ENCODE measurements around the gene TNS1.

Gene TNS1

GRCh38 chr2:217802876-217803652 is 199.7 kb downstream of the TNS1 start:
- TF ChIP-seq CTCF (conservative IDR thresholded peaks at IDR 0.05; ENCODE audit: low read depth, low read length), result no peak

GRCh38 chr2:217802266-217802665 is 200.5 kb downstream of the TNS1 start:
- no peak overlapping the region for H3K4me3 ChIP-seq (IDR thresholded peaks at IDR 0.05; ENCODE audit: insufficient read depth, low read depth, low read length)
- H3K4me2 ChIP-seq, result no peak overlapping the region
- no peak overlapping the region for H2AFZ ChIP-seq (ENCODE audit: low read depth)
- H3K27ac ChIP-seq, result no peak overlapping the region
- TF ChIP-seq CTCF (conservative IDR thresholded peaks at IDR 0.05; ENCODE audit: low read depth, low read length), result no peak
- H3K79me2 ChIP-seq (ENCODE audit: insufficient read depth, low read depth), result no peaks in the 10 kb centered on the region
- H4K20me1 ChIP-seq (ENCODE audit: insufficient read depth), result no peaks in the 10 kb centered on the region
- no peaks in the 10 kb centered on the region for H3K27me3 ChIP-seq (ENCODE audit: insufficient read depth, low read depth)
- H3K36me3 ChIP-seq (ENCODE audit: insufficient read depth), result no peaks in the 10 kb centered on the region
- no peak overlapping the region for H3K9ac ChIP-seq
- H3K4me1 ChIP-seq (ENCODE audit: low read depth, poor library complexity, severe bottlenecking), result no peaks in the 10 kb centered on the region

More at GRCh38 chr2:217802876-217803652, 199.7 kb downstream of the TNS1 start:
- Histone ChIP-seq H3K79me2 (ENCODE audit: insufficient read depth, low read depth) (no peaks in the 10 kb centered on the region), H3K4me1 (ENCODE audit: low read depth, poor library complexity, severe bottlenecking) (no peaks in the 10 kb centered on the region), H3K9ac (no peak overlapping the region), H3K27me3 (ENCODE audit: insufficient read depth, low read depth) (no peaks in the 10 kb centered on the region), H3K4me2 (no peak overlapping the region), H3K36me3 (ENCODE audit: insufficient read depth) (no peaks in the 10 kb centered on the region), H2AFZ (ENCODE audit: low read depth) (no peak overlapping the region), H3K4me3 (IDR thresholded peaks at IDR 0.05; ENCODE audit: insufficient read depth, low read depth, low read length) (no peak overlapping the region), H4K20me1 (ENCODE audit: insufficient read depth) (no peaks in the 10 kb centered on the region), H3K27ac (no peak overlapping the region)

- no peak for TF ChIP-seq CTCF (conservative IDR thresholded peaks at IDR 0.05; ENCODE audit: low read depth, low read length)
- no peaks in the 10 kb centered on the region for H4K20me1 ChIP-seq (ENCODE audit: insufficient read depth)
- no peaks in the 10 kb centered on the region for H3K4me1 ChIP-seq (ENCODE audit: low read depth, poor library complexity, severe bottlenecking)
- no peak overlapping the region for H3K4me2 ChIP-seq
- H3K27me3 ChIP-seq (ENCODE audit: insufficient read depth, low read depth), result no peaks in the 10 kb centered on the region
- no peak overlapping the region for H3K9ac ChIP-seq
- H3K4me3 ChIP-seq (IDR thresholded peaks at IDR 0.05; ENCODE audit: insufficient read depth, low read depth, low read length), result no peak overlapping the region
- no peaks in the 10 kb centered on the region for H3K79me2 ChIP-seq (ENCODE audit: insufficient read depth, low read depth)
- no peak overlapping the region for H2AFZ ChIP-seq (ENCODE audit: low read depth)
- no peak overlapping the region for H3K27ac ChIP-seq
- no peaks in the 10 kb centered on the region for H3K36me3 ChIP-seq (ENCODE audit: insufficient read depth)
Observed at GRCh38 chr2:217801711-217802110, 201.1 kb downstream of the TNS1 start.

- no peaks in the 10 kb centered on the region for H3K4me1 ChIP-seq (ENCODE audit: low read depth, poor library complexity, severe bottlenecking)
- H3K27me3 ChIP-seq (ENCODE audit: insufficient read depth, low read depth), result no peaks in the 10 kb centered on the region
- H3K27ac ChIP-seq, result no peak overlapping the region
- H3K79me2 ChIP-seq (ENCODE audit: insufficient read depth, low read depth), result no peaks in the 10 kb centered on the region
- no peak overlapping the region for H2AFZ ChIP-seq (ENCODE audit: low read depth)
- H3K4me3 ChIP-seq (IDR thresholded peaks at IDR 0.05; ENCODE audit: insufficient read depth, low read depth, low read length), result no peak overlapping the region
- no peak for TF ChIP-seq CTCF (conservative IDR thresholded peaks at IDR 0.05; ENCODE audit: low read depth, low read length)
- no peak overlapping the region for H3K4me2 ChIP-seq
- no peaks in the 10 kb centered on the region for H3K36me3 ChIP-seq (ENCODE audit: insufficient read depth)
- H3K9ac ChIP-seq, result no peak overlapping the region
- no peaks in the 10 kb centered on the region for H4K20me1 ChIP-seq (ENCODE audit: insufficient read depth)
Observed at GRCh38 chr2:217801115-217801531, 201.7 kb downstream of the TNS1 start.

Data from KMS-11 (cell line).